A204.1 (cell line): Measurements from ENCODE around the gene MRPL41.
"Not testable (repeated sequence)": the region's sequence is repeated elsewhere in the genome, so short reads cannot be mapped to it uniquely, and the experiment has no call there.

Experiments
- FAIRE-seq: peaks from 2 replicates; lab custom pipeline; 2012; peaks lifted over from hg19 to GRCh38; lab: Jason Lieb, UNC

The MRPL41 gene

DNA sequence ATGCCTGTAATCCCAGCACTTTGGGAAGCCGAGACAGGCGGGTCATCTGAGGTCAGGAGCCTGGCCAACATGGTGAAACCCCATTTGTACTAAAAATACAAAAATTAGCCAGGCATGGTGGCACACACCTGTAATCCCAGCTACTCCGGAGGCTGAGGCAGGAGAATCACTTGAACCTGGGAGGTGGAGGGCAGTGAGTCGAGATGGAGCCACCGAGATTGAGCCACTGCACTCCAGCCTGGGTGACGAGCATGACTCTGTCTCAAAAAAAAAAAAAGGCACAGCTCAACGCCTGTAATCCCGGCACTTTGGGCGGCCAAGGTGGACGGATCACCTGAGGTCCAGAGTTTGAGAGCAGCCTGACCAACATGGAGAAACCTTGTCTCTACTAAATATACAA is 2.0 kb downstream of the MRPL41 start:
- not testable (repeated sequence) for FAIRE-seq

GRCh38 chr9:137554349-137554748 is 2.7 kb downstream of the MRPL41 start:
- FAIRE-seq, result no peak

DNA sequence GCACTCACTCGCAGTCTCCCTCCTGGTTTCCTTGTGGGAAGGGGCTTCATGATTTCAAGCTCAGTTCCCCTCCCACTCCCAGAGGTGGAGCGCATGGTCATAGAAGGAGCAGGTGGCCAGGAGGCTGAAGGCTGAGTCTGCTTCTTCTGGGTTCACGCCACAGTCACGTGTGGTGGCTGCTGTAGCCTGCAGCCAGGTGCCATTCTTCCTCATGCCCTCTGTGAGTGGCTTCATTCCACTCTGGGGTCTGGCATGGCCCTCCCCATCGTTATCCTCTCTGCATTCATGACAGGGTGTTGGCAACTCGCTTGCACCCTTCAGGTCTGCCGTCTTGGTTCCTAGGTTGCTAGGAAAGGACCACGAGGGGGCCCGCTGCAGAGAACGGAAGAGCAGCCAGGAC is 3.5 kb downstream of the MRPL41 start:
- FAIRE-seq, result no peak

- no peak for FAIRE-seq
These were observed 4.6 kb downstream of the MRPL41 start for GRCh38 chr9:137556069-137556838.

- FAIRE-seq, result no peak
These were observed 6.4 kb downstream of the MRPL41 start for GRCh38 chr9:137558127-137558526.

DNA sequence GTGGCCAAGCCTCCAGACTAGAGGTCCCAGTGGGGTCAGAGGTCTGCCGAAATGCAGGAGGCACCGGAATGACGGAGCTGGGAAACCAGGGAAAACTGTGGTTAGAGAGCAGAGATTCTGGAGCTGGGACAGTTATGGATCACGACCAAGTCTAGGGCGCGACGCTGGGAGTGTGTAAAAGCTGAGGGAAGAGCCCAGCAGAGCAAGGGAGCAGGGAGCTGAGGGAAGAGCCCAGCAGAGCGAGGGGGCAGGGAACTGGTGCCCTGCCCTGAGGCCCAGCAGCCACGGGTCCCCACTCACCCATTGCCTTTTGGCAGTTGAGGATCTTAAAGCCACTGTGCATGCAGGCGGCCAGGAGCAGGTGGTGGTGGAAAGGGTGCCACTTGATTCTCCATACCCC is 12.5 kb downstream of the MRPL41 start:
- no peak for FAIRE-seq

DNA sequence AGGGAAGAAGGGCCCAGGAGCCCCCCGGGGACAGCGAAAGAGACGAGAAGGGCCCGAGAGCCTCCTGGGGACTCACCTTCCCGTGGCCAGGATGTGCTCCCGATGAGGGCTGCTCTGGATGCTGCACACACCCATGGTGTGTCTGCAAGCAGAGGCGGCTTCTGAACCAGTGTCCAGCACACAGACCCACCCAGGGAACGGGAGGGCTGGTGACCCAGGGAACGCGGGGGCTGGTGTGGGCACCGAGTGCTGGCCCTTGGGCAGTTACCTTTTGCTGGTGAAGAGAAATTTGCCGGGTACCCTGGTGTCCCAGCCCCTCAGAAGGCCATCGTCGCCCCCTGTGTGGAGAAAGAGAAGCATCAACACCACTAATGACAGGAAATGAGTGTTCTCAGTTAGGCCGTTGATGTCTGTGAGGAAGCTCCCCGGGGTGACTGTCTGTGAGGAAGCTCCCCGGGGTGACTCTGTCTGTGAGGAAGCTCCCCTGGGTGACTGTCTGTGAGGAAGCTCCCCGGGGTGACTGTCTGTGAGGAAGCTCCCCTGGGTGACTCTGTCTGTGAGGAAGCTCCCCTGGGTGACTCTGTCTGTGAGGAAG is 13.2 kb downstream of the MRPL41 start:
- FAIRE-seq, result no peak

DNA sequence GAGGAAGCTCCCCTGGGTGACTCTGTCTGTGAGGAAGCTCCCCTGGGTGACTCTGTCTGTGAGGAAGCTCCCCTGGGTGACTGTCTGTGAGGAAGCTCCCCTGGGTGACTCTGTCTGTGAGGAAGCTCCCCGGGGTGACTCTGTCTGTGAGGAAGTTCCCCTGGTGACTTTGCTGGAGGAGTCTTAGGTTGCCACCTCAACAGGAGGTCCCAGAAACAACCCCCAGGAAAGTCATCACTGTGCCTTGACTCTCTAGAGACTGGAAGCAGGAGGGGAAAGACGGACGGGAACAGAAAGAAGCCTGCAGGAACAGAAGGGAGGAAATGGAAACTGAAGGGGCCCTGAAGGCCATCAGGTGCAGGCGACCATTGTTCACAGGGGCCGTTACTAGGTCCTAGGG is 16.8 kb downstream of the MRPL41 start:
- not testable (repeated sequence) for FAIRE-seq

- FAIRE-seq, result no peak
These were observed 18.0 kb downstream of the MRPL41 start for GRCh38 chr9:137569609-137570203.

DNA sequence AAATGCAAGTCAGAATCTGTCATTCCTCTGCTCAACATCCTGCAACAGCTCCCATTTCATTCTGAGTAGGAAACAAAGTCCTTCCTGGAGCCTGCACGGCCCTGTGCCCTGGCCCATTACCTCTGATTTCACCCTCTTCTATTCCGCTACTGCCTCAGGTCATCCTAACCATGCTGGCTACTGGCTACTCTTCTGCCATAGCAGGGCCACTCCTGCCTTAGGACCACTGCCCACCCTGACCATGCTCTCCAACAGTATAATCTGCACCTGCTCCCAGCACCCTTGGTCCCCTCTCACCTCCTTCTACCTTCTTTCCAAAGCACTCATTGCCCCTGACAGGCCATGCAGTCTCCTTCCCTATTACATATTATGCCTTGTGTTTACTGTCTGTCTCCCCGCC is 18.9 kb downstream of the MRPL41 start:
- no peak for FAIRE-seq

- FAIRE-seq, result no peak
These were observed 22.5 kb downstream of the MRPL41 start for GRCh38 chr9:137574192-137574591.

DNA sequence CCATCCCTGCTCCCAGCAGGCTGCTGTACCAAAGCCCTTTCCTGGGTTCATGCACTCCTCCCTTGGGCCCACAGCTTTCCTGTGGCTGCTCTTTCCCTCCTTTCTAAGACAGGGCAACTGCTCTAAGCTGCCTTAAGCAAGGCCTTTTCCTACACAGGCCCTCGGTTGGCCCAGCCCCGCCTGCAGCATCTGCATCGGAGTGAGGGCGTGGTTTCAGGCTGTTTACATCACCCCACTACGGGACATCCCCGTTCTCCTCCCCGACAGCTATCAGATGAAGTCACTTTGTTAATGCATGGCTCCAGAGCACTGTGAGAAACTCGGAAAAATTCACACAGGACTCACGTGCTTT is 23.7 kb downstream of the MRPL41 start:
- FAIRE-seq, result no peak

DNA sequence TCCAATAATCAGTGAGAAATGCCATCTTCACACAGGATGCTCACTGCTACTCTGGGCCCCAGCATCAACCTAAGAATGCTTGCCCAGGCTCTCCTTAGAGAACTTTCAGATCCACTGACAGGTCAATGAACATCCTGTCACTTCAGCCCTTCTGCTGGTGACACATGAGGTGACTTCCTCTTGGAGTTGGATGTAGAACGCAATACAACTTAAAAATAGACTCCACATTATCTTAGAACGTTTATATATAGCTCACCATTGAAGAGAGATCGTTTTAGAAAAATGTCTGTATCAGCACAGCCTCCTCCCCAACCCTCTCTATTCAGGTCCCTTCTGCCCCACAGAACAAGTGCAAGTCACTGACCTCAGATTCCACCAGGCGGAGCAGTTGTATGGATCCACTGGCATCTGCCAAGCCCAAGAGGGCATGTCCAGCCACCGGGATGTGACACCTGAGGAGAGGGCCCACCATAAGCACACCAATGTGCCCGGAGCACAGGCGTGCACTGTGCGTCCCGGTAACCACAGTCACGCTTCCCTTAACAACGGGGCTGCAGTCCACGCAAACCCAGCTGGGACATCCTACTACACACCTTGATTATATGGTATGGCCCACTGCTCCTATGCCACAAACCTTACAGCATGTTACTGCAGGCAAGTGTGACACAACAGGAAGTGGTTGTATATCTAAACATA is 24.2 kb downstream of the MRPL41 start:
- no peak for FAIRE-seq

GRCh38 chr9:137578518-137579258 is 27.0 kb downstream of the MRPL41 start, which contains the start of gene DPH7:
Gene DPH7 (minus strand): TSS chr9:137578925. CDS start chr9:137578777, 148 bp downstream.
- FAIRE-seq, result no peak

DNA sequence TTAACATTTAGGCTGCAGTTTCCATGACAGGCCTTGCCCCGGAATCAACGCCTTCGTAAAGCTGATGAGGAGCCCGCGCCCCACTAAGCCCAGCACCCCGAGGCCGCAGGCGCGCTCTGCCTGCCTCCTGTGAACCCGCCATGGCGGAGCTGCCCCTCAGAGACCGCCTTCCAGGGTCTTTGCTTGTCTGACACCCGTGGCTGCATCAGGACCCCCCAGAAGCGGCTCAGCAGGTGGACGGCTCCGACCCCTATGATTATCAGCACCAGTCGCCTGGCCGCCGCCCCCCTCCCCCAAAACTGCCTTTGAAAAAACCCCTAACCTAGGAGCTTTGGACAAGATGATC is 27.6 kb downstream of the MRPL41 start:
- no peak for FAIRE-seq

- no peak for FAIRE-seq
These were observed 28.7 kb downstream of the MRPL41 start for GRCh38 chr9:137580209-137580953.

GRCh38 chr9:137580954-137581322 is 29.3 kb downstream of the MRPL41 start:
- no peak for FAIRE-seq

DNA sequence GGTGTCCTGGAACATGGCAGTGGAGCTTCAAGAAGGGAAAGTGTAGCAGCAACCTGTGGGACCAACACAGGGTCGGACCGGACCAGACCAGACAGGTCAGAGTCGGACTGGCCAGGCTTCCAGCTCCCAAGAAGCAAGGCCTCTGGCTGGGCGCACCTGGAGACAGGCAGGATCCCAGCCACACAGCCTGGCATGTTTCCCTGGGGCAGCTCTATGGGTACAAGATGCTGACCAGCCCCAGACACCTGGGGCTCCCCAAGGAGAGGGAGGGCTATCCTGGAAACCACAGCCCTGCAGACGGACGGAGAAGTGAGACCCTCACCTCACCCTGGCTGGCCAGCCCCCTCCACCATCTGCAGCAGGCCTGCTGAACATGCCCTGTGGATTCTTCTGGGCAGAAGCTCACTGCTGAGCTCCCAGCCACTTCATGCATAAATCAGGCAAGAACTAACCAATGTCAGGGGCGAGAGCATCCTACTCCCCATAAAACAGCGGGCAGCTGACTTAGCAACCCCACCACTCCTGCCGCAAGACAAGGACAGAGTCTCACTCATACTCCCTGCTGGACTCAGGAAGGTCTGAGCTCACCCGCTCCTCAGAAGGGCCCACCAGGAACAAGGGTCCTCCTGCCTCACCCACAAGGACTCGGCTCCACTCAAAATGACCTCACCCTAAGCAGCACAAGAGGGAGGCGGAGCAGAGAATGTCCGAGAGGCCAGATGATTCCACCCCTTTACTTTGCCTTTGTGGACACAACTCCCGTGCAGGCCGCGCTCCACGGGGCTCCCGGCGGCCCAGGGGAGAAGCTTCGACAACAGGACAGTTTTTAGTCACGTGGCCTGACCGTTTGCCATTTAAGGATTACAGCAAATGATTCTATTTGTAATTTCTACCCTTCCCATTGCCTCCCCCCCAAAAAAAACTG is 29.9 kb downstream of the MRPL41 start:
- FAIRE-seq, result no peak

GRCh38 chr9:137582286-137582860 is 30.7 kb downstream of the MRPL41 start:
- no peak for FAIRE-seq

- FAIRE-seq, result no peak
These were observed 31.7 kb downstream of the MRPL41 start for GRCh38 chr9:137583347-137583746.
